Measurements from ENCODE around the gene HIPK4.

DNA sequence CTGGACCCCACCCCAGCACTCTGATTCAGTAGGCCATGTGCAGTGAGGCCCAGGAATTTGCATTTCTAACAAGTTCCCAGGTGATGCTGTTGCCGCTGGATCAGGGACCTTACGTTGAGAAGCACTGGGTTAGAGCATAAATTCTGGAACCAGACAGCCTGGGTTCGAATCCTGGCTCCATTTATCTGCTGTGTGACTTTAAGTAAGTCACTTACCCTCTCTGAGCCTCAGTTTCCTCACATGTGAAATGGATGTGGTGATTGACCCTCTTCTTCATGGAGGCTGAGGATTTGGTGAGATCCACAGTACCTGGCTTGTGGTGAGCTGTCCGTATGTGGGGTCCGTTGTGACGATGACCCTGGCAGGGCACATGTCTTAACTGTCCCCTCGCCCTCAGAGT, 15.9 kb downstream of the HIPK4 start:
- no peak for TF ChIP-seq CTCF (IDR thresholded peaks at IDR 0.05)
- TF ChIP-seq POLR2A (IDR thresholded peaks at IDR 0.05): no peak

Data from right lobe of liver (tissue), 4 donors.